GM21390 (cell line): ENCODE results near the gene NSMF.

ENCODE experiments used
- ATAC-seq: cut with Tn5 transposase; IDR thresholded peaks from one replicate; pipeline ENCODE4 v1.9.1; 2021; ENCODE audit not compliant: unreplicated experiment

NSMF gene

GRCh38 chr9:137448602-137448962 is 10.6 kb downstream of the NSMF start:
- ATAC-seq, result no peak

DNA sequence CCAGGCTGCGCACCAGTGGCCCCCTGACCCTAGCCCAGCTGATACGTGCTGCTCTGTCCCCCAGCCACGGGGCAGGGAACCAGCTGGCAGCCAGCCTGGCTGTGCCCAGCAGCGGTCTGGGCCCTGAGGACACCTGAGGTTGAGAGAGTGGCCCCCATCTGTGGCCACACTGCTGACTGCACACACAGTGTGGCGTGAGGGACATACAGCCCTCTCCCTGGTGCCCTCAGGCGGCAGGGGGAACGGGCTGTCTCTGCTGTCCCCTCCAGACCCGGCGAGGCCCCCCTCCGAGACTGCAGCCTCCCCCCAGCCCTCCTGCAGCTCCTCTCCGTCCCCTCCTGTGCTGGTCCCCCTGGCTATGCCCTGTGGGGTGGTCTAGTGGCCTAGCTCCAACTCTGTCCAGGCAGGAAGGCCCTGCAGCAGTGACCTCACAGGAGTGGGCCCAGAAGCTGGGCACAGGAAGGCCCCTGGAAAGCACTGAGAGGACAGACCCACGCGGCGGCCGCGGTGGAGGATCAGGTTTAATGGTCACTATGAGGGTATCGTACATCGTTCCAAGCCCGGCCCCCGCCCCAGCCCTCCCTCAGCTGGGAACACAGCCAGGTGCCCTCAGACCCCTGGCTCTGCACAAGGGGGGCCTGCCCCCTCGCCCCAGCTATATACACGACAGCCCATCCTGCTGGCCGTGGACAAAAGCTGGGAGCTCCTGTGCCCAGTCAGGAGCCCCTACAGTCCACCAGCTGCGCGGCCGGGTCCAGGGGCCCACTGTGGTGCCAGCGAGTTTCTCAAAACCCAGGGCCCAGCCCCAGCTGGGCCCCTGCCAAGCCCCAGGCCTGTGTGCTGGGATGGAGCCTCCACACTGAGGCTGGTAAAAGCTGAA is 11.2 kb downstream of the NSMF start:
- no peak for ATAC-seq

DNA sequence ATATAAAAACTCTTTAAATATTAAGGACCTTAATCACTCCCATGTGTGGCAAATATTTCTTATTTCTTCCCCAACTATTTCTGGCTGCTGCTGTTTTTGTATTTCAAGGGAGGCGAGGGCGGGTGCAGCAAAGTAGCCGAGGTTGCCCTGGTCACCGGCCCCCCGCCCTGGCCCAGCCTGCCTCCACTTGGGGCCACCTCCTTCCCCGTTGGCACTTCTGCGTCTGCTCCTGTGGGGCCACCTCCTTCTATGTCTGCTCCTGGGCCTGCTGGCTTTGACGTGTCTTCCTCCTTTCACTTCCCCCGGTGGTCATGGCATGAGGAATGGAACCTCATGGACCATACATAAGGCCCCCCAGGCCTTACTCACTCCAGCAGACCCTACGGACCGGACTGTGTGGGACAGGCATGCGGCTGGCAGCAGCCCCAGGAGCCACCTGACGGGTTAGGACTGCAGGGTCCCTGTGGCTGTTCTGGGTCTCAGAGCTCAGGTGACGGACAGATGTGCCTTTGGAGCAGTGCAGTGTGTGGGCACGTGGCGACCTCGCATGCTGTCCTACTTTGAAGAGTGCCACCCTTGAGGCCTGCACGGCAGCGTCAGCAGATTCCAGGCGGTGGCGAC is 12.2 kb downstream of the NSMF start:
- ATAC-seq, result no peak

DNA sequence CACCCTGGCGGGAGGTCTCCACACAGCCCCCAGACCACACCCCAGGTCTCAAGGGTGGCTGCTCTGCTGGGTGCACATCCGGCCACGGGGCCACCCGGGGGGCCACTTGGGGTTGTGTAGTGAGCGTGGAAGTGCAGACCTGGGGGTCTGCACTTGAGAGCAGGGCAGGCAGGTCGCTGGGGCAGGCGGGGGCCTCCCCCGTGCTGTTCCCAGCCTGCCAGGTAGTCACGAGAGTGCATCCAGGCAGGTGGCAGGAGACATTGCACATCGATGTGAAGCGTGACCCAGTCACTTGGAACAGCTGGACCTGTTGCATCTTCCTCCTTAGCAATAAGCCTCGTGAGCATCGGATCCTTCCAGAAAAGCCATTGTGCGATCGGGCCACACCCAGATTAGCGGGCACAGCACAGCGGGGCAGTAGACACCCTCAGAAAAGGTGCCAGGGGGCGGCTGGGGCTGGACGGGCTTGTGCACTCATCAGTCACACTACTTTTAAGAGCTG is 13.2 kb downstream of the NSMF start:
- no peak for ATAC-seq

DNA sequence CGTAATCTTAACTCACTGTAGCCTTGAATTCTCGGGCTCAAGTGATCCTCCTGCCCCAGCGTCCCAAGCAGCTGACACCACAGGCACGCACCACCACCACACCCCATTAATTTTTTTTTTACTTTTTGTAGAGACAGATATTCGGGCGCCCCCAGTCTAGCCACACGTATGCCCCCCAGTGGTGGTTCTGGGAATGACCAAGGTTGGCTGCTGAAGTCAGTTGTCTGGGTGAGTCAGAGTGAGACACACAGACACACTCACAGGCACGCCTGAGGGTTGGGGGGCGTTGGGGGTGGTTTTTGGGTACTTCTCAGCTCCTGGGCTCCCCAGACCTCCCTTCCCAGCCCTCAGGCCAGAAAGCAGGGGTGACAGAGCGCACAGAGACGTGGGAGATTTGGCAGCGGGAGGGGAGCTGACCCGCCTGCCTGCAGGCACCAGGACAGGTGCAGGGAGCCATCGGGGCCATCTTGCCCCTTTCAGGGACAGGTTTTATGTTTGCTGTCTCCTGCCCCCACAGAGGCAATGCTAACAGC is 13.8 kb downstream of the NSMF start:
- peak; percentile 60 for ATAC-seq

- ATAC-seq, result no peak
These were observed 14.9 kb downstream of the NSMF start for GRCh38 chr9:137444106-137444790.

- ATAC-seq, result no peak
These were observed 17.2 kb downstream of the NSMF start for GRCh38 chr9:137441935-137442321.

DNA sequence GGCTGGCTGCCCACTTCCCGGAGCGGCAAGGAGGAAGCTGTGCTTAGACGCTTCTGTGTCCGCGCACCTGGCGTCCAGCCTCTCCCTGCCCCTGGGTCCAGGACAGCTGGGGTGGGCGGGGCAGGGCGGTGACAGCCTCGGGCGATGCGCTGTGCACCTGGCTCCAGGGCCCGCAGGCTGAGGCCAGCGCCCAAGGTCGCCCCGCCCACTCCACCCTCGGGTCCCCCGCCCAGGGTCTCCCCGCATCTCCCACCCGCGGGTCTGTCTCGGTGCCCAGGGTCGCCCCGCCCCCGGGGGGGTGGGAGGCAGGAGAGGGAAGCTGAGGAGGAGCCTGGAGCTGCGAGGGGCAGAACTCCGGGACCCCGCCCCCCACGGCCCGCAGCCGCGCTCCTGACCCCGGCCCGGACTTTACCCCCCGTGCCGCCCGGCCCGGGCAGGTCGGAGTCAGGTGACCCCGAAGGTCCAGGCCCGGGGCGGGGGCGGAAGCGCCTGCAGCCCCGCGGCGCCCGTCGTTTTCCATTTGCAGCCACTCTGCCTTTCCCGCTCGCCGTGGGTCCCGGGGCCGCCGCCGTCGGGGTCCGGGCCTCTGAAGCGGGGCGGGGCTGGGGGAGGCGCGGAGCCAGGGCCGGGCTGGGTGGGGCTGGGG is 17.7 kb downstream of the NSMF start, which contains the start of gene ENTPD8:
Gene ENTPD8 (minus strand): TSS at position 69 of the 646 bp plus-strand sequence. CDS start 3,072 bp downstream, outside the sequence.
- ATAC-seq, result no peak

DNA sequence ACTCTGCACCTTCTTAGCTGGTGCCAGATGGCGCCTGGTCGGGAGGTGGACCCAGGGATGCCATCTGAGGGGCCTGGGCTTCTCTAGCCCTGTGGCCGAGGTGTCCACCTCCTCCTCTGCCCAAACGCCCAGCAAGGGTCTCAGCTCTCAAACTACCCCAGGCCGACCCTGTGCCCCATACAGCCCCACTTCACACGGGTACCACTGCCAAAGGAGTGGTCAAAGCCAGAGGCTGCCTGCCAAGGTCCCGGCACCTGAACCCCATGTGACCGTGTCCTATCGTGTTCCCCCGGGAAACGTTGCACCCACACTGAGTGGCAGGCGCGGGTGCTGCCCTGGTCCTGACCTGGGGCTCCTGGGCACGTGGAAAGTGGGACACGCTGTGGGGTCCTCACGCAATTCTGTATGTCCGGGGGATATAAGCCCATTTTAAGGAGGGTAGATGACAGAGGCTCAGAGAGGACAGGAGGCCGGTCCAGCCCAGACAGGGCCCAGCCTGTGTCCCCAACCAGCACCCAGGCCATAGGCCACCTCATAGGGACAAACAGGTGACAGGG is 19.9 kb downstream of the NSMF start:
- no peak for ATAC-seq

GRCh38 chr9:137438591-137439157 is 20.5 kb downstream of the NSMF start:
- no peak for ATAC-seq

GRCh38 chr9:137437691-137438590 is 21.2 kb downstream of the NSMF start:
- no peak for ATAC-seq

GRCh38 chr9:137436761-137437600 is 22.2 kb downstream of the NSMF start:
- no peak for ATAC-seq

- ATAC-seq, result no peak
These were observed 23.0 kb downstream of the NSMF start for GRCh38 chr9:137435980-137436760.

DNA sequence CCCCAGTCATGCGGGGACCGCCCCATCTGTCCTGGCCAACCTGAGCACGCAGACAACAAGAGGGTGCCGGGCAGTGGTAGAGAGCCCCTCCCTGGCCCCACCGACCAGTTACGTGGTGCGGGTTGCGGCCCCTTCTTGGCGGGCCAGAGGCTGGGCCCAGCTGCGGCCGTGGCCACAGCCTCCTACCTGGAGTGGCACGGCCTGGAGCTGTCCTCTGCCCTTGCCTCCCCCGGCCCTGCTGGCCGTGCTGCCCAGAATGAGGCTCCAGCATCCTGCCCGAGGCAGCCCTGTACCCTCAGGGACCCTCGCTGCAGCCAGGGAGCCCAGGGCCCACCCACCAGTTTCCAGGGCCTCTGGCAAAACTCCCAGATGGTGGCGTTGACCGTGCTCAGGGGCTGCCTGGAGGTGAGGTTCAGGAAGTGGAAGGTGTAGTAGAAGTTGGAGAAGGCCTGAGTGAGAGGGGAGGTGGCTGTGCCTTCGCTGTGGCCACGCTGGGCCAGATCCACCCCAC is 23.7 kb downstream of the NSMF start:
- no peak for ATAC-seq

DNA sequence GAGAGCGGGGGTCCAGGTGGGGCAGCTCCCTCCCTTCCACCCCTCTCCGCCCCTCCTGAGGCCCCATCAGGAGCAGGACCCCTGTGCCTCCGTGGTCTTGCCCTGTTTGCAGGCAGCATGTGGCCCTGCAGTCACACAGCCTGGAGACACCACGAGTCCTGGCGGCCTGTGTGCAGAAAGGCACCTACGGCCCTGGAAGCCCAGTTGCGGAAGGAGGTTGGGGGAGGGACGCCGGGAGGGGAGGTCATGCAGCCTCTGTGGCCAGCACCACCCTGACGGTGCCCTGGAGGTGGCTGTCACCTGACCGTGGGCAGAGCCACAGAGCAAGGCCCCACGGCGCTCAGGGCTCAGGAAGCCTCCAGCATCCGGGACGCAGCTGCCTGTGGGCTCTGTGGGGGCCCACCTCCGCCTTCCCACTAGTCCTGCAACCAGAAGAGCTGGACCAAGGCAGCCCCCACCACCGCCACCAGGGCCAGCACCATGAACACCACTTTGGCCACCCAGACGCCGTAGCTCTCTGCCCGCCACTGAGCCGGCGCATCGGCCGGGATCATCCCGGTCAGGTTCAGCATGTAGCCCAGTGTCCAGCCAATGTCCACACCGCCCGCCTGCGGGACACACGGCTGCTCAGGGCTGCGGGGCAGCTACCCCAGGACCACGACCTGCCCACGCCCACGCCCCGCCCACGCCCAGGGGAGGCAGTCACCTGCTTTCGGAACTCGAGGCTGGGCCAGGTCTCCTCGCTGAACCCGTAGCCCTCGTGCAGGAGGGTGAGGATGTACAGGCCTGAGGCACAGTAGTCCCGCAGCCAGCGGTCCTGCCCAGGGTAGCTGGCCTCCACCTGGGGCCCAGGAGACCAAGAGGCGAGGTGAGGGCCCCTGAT is 24.4 kb downstream of the NSMF start:
- no peak for ATAC-seq

- ATAC-seq, result no peak
These were observed 25.2 kb downstream of the NSMF start for GRCh38 chr9:137433916-137434431.
